ENCODE data around the gene SEMA4A. TPM values are rescaled to one million over a fixed set of nuclear protein-coding genes. Genes with fewer than 3 reads are reported as not detected.
"Not testable (repeated sequence)": the region's sequence is repeated elsewhere in the genome, so short reads cannot be mapped to it uniquely, and the experiment has no call there.

The SEMA4A gene
- total and polyA plus RNA-seq, 3 donors from 2014 or later, result 4.8 to 8.0 (median 7.7) TPM

- no peak for DNase-seq
- TF ChIP-seq CTCF (IDR thresholded peaks at IDR 0.05) (no peak), POLR2A (IDR thresholded peaks at IDR 0.05) (no peak)
- WGBS, 2 donors, result 69 to 74% methylated on average over 16 of the region's 16 CpGs
Measured at GRCh38 chr1:156214024-156214748, 60.8 kb downstream of the SEMA4A start.

GRCh38 chr1:156216361-156217086 is 63.1 kb downstream of the SEMA4A start:
- H3K27ac ChIP-seq; H3K36me3 ChIP-seq (ENCODE audit: low read depth, missing control alignments); intact Hi-C loops (cut with DNase I; ENCODE audit: low total_unique reads); H3K27me3 ChIP-seq; DNase-seq; H3K9me3 ChIP-seq: not testable (repeated sequence)
- peaks cover 15% of the 10 kb centered on the region for H3K4me1 ChIP-seq
- WGBS, 2 donors, result 70 to 86% methylated on average over 23 to 55 of the region's 55 CpGs
- peak overlapping the region in 1 of 2 donors; percentile 26 for H3K4me3 ChIP-seq

More at GRCh38 chr1:156214024-156214748, 60.8 kb downstream of the SEMA4A start:
- no peaks in the 10 kb centered on the region for H3K36me3 ChIP-seq (ENCODE audit: low read depth, missing control alignments)
- intact Hi-C loops (cut with DNase I; ENCODE audit: low total_unique reads), result no loop called here
- no peaks in the 10 kb centered on the region for H3K9me3 ChIP-seq
- H3K27ac ChIP-seq, result peak overlapping the region; percentile 94 to 95
- H3K27me3 ChIP-seq, result no peaks in the 10 kb centered on the region
- H3K4me1 ChIP-seq, result peaks cover 15% of the 10 kb centered on the region
- peak overlapping the region; percentile 70 to 78 for H3K4me3 ChIP-seq

GRCh38 chr1:156217871-156218270 is 64.5 kb downstream of the SEMA4A start:
- Histone ChIP-seq H3K27ac (peak overlapping the region in 1 of 2 donors; percentile 47), H3K9me3 (no peaks in the 10 kb centered on the region), H3K27me3 (no peaks in the 10 kb centered on the region), H3K4me3 (no peak overlapping the region), H3K36me3 (ENCODE audit: low read depth, missing control alignments) (no peaks in the 10 kb centered on the region), H3K4me1 (peaks cover 10% of the 10 kb centered on the region)
- intact Hi-C loops (cut with DNase I; ENCODE audit: low total_unique reads), result no loop called here
- TF ChIP-seq CTCF (IDR thresholded peaks at IDR 0.05) (no peak), POLR2A (IDR thresholded peaks at IDR 0.05) (no peak)
- DNase-seq, result no peak
- WGBS, 2 donors, result 27 to 40% methylated on average over 2 of the region's 2 CpGs

GRCh38 chr1:156220226-156220625 is 66.8 kb downstream of the SEMA4A start:
- Histone ChIP-seq H3K4me1 (no peaks in the 10 kb centered on the region), H3K27me3 (no peaks in the 10 kb centered on the region), H3K36me3 (ENCODE audit: low read depth, missing control alignments) (no peaks in the 10 kb centered on the region), H3K4me3 (no peak overlapping the region), H3K9me3 (no peaks in the 10 kb centered on the region), H3K27ac (no peak overlapping the region)
- no peak for TF ChIP-seq CTCF (IDR thresholded peaks at IDR 0.05)
- TF ChIP-seq POLR2A (IDR thresholded peaks at IDR 0.05), result no peak
- intact Hi-C loops (cut with DNase I; ENCODE audit: low total_unique reads), result loop anchor here (5.0 kb wide), 1 partner anchor 128 kb away; no protein-coding TSS in a partner anchor
- no peak for DNase-seq
- WGBS, 2 donors, result 92 to 96% methylated on average over 9 of the region's 9 CpGs

GRCh38 chr1:156221986-156222692 is 68.8 kb downstream of the SEMA4A start:
- intact Hi-C loops (cut with DNase I; ENCODE audit: low total_unique reads), result loop anchor here (5.0 kb wide), 1 partner anchor 130 kb away; no protein-coding TSS in a partner anchor
- H3K36me3 ChIP-seq (ENCODE audit: low read depth, missing control alignments), result no peaks in the 10 kb centered on the region
- WGBS, 2 donors, result 93 to 94% methylated on average over 13 of the region's 13 CpGs

More at GRCh38 chr1:156221986-156222692, 68.8 kb downstream of the SEMA4A start:
- no peak for TF ChIP-seq CTCF (IDR thresholded peaks at IDR 0.05)
- TF ChIP-seq POLR2A (IDR thresholded peaks at IDR 0.05), result no peak
- no peaks in the 10 kb centered on the region for H3K9me3 ChIP-seq
- no peak overlapping the region for H3K4me3 ChIP-seq
- no peaks in the 10 kb centered on the region for H3K27me3 ChIP-seq
- H3K27ac ChIP-seq, result no peak overlapping the region
- no peak for DNase-seq
- no peaks in the 10 kb centered on the region for H3K4me1 ChIP-seq
